Measurements from ENCODE around the gene SUCLA2.

DNA sequence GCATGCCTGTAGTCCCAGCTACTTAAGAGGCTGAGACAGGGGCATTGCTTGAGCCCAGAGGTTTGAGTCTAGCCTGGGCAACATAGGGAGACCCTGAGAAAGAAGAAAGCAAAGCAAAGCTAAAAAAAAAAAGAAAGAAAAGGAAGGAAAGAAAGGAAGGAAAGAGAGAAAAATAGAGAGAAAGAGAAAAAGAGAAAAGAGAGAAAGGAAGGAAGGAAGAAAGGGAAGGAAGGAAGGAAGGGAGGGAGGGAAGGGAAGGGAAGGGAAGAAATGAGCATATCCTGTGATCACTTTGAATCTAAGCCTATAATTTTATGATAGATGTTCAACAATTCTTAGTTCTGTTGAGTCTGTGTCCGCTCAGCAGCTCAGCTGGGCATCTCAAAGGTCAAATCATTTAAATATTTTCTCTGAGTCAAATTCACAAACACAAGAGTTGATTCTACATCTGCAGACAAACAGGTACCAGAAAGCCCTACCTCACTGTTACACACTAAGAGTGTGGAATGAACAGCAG, 70.4 kb downstream of the SUCLA2 start:
- TF ChIP-seq, protein P1, sequence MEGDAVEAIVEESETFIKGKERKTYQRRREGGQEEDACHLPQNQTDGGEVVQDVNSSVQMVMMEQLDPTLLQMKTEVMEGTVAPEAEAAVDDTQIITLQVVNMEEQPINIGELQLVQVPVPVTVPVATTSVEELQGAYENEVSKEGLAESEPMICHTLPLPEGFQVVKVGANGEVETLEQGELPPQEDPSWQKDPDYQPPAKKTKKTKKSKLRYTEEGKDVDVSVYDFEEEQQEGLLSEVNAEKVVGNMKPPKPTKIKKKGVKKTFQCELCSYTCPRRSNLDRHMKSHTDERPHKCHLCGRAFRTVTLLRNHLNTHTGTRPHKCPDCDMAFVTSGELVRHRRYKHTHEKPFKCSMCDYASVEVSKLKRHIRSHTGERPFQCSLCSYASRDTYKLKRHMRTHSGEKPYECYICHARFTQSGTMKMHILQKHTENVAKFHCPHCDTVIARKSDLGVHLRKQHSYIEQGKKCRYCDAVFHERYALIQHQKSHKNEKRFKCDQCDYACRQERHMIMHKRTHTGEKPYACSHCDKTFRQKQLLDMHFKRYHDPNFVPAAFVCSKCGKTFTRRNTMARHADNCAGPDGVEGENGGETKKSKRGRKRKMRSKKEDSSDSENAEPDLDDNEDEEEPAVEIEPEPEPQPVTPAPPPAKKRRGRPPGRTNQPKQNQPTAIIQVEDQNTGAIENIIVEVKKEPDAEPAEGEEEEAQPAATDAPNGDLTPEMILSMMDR (IDR thresholded peaks at IDR 0.05; ENCODE audit: borderline replicate concordance, extremely low read depth, low read length, poor library complexity, severe bottlenecking): no peak
- no peak for TF ChIP-seq EZH2 (IDR thresholded peaks at IDR 0.05; ENCODE audit: borderline replicate concordance, low read depth, low read length, severe bottlenecking)
